ENCODE results near the gene CIZ1.
A peak's percentile ranks its signal among the peaks of the same experiment; 100 is the strongest.

CIZ1 gene

GRCh38 chr9:128125580-128126354 is 65.6 kb downstream of the CIZ1 start:
- Histone ChIP-seq H3K9ac (ENCODE audit: low read depth, low read length) (no peak overlapping the region), H3K4me1 (ENCODE audit: insufficient read depth, low read length) (peaks cover 6% of the 10 kb centered on the region)

DNA sequence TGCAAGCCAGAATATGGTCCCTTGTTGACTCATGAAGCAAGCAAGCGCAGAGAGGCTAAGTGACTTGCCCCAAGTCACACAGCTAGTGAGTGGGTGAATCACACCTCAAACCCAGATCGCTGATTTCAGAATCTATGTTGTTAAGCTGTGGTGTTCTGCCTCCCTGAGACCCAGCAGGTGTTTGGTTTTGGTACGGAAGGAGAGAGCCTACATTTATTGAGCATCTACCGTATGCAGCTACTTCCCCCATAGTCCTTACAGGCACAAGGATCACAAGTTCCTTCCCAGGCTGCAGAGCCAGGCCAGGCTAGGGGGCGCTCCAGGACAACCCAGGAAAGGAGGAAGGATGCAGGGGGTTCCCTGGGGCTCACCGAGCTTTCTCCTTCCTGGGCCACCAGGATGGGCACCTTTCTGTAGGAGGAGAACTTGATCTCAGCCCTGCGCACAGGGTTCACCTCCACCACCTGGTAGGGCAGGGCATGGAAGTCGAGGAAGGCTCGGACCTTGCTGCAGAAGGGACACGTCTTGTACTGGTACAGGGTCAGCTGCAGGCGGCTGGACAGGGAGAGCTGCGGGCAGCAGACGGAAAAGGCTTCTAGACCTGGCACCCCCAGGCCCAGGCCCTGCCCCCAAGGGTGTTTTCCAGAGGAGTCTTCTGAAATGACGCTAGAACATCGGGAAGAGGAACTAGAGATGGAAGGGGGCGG is 66.3 kb downstream of the CIZ1 start:
- H3K4me1 ChIP-seq (ENCODE audit: insufficient read depth, low read length), result peaks cover 6% of the 10 kb centered on the region
- H3K9ac ChIP-seq (ENCODE audit: low read depth, low read length), result no peak overlapping the region
- no peaks in the 10 kb centered on the region; the same call in 1 of the 2 replicates for H3K9me3 ChIP-seq (ENCODE audit: control insufficient read depth, insufficient read depth, low read length)
- H3K36me3 ChIP-seq (ENCODE audit: insufficient read depth, low read length), result peaks cover 3% of the 10 kb centered on the region; the same call in 1 of the 2 replicates

More at GRCh38 chr9:128125580-128126354, 65.6 kb downstream of the CIZ1 start:
- Histone ChIP-seq H3K9me3 (ENCODE audit: control insufficient read depth, insufficient read depth, low read length) (no peaks in the 10 kb centered on the region; the same call in 1 of the 2 replicates), H3K36me3 (ENCODE audit: insufficient read depth, low read length) (peaks cover 3% of the 10 kb centered on the region; the same call in 1 of the 2 replicates)

DNA sequence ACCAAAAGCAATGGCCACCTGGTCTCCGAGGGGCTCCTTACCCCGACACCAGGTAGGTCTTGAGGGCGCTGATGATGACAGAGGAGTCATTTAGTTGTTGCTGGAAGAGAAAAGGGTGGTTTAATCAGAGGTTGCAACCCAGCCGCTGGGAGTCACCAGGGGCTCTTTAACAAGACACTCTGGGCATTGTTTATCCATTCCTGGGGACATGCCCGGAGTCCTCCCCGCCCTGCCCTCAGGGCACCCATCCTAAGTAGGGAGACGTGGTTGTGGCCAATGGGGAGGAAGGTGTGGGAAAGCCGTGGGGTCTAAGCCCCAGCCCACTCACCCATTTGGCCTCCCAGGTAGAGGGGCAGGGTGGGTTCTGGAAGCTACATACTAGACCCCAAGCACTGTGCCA is 66.9 kb downstream of the CIZ1 start:
- peaks cover 6% of the 10 kb centered on the region for H3K4me1 ChIP-seq (ENCODE audit: insufficient read depth, low read length)
- H3K36me3 ChIP-seq (ENCODE audit: insufficient read depth, low read length), result peaks cover 3% of the 10 kb centered on the region; the same call in 1 of the 2 replicates
- no peak overlapping the region for H3K9ac ChIP-seq (ENCODE audit: low read depth, low read length)
- no peaks in the 10 kb centered on the region; the same call in 1 of the 2 replicates for H3K9me3 ChIP-seq (ENCODE audit: control insufficient read depth, insufficient read depth, low read length)

DNA sequence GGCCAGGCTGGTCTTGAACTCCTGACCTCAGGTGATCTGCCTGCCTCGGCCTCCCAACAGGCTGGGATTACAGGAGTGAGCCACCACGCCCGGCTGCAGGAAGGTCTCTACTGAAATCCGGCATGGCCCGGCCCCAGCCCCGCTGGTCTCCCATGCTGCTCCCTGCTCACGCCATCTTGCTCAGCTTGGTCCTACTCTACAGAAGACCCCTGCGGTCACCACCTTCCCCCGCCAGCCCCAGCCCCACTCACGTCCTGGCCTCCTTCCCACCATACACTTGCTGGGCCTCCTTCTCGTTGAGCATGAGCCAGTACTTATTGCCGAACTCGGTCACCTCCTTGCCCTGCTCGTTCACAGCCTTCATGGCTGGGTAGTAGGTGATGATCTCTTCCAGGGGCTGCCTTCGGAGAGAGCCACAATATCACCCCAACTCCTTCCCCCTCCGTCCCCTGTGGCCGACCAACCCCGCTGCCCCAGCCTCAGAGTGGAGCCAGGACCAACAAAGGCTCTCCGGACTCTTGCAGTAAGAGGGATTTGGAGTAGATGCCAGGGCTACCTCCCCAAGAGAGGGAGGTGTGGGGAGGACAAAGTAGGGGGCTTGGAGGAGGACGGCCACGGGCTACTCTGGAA is 67.8 kb downstream of the CIZ1 start:
- Histone ChIP-seq H3K4me1 (ENCODE audit: insufficient read depth, low read length) (peaks cover 6% of the 10 kb centered on the region), H3K9ac (ENCODE audit: low read depth, low read length) (no peak overlapping the region), H3K9me3 (ENCODE audit: control insufficient read depth, insufficient read depth, low read length) (no peaks in the 10 kb centered on the region), H3K36me3 (ENCODE audit: insufficient read depth, low read length) (peaks cover 3% of the 10 kb centered on the region; the same call in 1 of the 2 replicates)

- no peak overlapping the region for H3K9ac ChIP-seq (ENCODE audit: low read depth, low read length)
- peaks cover 11% of the 10 kb centered on the region for H3K4me1 ChIP-seq (ENCODE audit: insufficient read depth, low read length)
- H3K9me3 ChIP-seq (ENCODE audit: control insufficient read depth, insufficient read depth, low read length), result no peaks in the 10 kb centered on the region
- peaks cover 3% of the 10 kb centered on the region; the same call in 1 of the 2 replicates for H3K36me3 ChIP-seq (ENCODE audit: insufficient read depth, low read length)
Observed at GRCh38 chr9:128122809-128123175, 68.6 kb downstream of the CIZ1 start.

DNA sequence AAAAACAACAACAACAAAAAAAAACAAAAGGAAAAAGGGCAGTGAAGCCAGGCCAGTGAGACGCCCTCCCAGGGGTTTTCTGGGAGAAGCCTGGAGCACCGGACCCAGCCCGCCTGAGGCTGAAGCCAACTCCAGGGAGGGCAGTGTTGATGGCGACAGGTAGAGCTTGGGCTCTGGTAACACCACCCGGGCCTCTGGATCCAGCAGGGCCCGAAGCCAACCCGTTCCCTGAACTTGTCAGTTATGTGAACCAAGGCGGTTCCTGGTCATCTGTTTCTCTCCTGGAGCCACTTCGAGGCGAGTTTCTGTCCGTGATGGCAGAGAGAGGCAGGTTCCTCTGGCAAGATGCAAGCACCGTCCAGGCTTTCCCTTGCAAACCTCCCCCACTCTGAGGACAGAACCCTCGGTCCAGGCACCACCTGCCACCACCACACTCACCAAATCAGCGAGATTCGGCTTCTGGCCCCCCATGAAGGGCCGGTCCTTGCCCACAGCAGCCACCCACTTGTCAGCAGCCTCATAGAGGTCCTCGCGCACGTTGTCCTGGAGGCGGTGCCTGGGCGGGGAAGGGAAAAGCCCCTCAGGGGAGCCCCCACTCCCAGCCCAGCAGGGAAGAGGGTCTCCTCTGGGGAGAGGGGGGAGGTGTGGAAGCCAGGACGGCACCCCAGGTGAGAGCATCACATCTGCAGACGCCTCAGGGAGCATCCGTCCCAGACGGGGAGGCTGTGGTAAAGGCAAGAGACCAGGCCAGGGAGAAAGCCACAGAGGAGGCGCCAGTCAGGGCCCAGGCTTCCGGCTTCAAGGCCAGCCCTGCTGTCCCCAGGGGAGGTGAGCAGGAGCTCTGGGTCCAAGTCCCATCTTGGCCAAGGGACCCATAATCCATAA is 69.2 kb downstream of the CIZ1 start:
- Histone ChIP-seq H3K9ac (ENCODE audit: low read depth, low read length) (no peak overlapping the region), H3K9me3 (ENCODE audit: control insufficient read depth, insufficient read depth, low read length) (no peaks in the 10 kb centered on the region), H3K36me3 (ENCODE audit: insufficient read depth, low read length) (peaks cover 3% of the 10 kb centered on the region; the same call in 1 of the 2 replicates), H3K4me1 (ENCODE audit: insufficient read depth, low read length) (peaks cover 11% of the 10 kb centered on the region)

DNA sequence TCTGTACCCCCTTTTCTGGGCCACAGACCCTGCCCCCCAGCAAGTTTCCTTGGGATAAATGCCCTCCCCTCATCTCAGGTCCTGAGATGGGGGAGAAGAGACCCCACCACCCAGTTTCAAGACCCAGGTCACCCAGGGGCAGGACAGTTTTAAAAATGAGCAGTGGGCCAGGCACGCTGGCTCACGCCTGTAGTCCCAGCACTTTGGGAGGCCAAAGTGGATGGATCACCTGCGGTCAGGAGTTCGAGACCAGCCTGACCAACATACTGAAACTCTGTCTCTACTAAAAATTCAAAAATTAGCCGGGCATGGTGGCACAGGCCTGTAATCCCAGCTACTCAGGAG is 69.9 kb downstream of the CIZ1 start:
- Histone ChIP-seq H3K9ac (ENCODE audit: low read depth, low read length) (no peak overlapping the region), H3K4me1 (ENCODE audit: insufficient read depth, low read length) (peaks cover 11% of the 10 kb centered on the region), H3K9me3 (ENCODE audit: control insufficient read depth, insufficient read depth, low read length) (no peaks in the 10 kb centered on the region), H3K36me3 (ENCODE audit: insufficient read depth, low read length) (peaks cover 3% of the 10 kb centered on the region; the same call in 1 of the 2 replicates)

DNA sequence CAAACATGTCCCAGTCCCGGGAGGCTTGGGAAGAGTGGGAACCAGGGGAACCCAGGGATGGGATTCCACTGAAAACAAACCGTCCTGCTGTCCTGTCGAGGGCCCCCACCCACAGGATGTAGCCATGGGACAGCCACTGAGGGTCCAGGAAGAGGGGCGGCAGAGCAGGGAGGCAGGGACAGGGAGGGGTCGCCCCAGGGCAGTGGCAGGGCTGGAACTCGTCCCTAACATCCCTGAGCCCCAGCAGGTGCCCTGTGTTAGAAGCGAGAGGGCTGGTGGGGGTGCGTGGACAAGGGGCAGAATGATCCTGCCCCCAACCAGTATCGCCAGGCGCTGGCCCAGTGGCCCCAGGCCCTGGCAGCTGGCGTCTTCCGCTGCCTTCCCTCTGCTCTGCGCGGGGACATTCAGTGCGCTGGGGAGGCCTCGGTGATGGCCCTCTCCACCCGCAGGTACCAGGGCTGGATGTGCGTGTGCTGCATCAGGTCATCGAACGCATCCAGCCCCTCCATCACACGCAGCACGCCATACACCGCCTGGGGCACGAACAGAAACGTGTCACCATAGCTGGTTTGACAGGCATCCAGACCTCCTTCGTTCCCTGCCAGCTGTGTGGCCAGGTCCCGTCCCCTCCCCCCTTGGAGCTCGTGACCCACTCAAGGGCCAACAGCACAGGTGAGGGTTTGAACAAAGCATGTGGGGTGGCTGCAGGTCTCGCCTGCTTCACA is 70.5 kb downstream of the CIZ1 start:
- H3K36me3 ChIP-seq (ENCODE audit: insufficient read depth, low read length), result peaks cover 3% of the 10 kb centered on the region; the same call in 1 of the 2 replicates
- peaks cover 7% of the 10 kb centered on the region for H3K4me1 ChIP-seq (ENCODE audit: insufficient read depth, low read length)
- no peak overlapping the region for H3K9ac ChIP-seq (ENCODE audit: low read depth, low read length)
- no peaks in the 10 kb centered on the region for H3K9me3 ChIP-seq (ENCODE audit: control insufficient read depth, insufficient read depth, low read length)

GRCh38 chr9:128120061-128120740 is 71.2 kb downstream of the CIZ1 start:
- no peak overlapping the region for H3K9ac ChIP-seq (ENCODE audit: low read depth, low read length)
- H3K9me3 ChIP-seq (ENCODE audit: control insufficient read depth, insufficient read depth, low read length), result no peaks in the 10 kb centered on the region
- peaks cover 6% of the 10 kb centered on the region; the same call in 1 of the 2 replicates for H3K4me1 ChIP-seq (ENCODE audit: insufficient read depth, low read length)
- H3K36me3 ChIP-seq (ENCODE audit: insufficient read depth, low read length), result peaks cover 3% of the 10 kb centered on the region; the same call in 1 of the 2 replicates

GRCh38 chr9:128118971-128119665 is 72.3 kb downstream of the CIZ1 start:
- no peaks in the 10 kb centered on the region for H3K36me3 ChIP-seq (ENCODE audit: insufficient read depth, low read length)
- no peak overlapping the region for H3K9ac ChIP-seq (ENCODE audit: low read depth, low read length)
- H3K4me1 ChIP-seq (ENCODE audit: insufficient read depth, low read length), result peaks cover 6% of the 10 kb centered on the region; the same call in 1 of the 2 replicates
- no peaks in the 10 kb centered on the region for H3K9me3 ChIP-seq (ENCODE audit: control insufficient read depth, insufficient read depth, low read length)

- 0 out of 2 replicates have a peak overlapping the region, but pooled peaks have one; percentile 14 for H3K9ac ChIP-seq (ENCODE audit: low read depth, low read length)
- H3K9me3 ChIP-seq (ENCODE audit: control insufficient read depth, insufficient read depth, low read length), result no peaks in the 10 kb centered on the region
- H3K4me1 ChIP-seq (ENCODE audit: insufficient read depth, low read length), result peaks cover 6% of the 10 kb centered on the region; the same call in 1 of the 2 replicates
- H3K36me3 ChIP-seq (ENCODE audit: insufficient read depth, low read length), result no peaks in the 10 kb centered on the region
Observed at GRCh38 chr9:128118472-128118857, 72.9 kb downstream of the CIZ1 start.

- H3K9me3 ChIP-seq (ENCODE audit: control insufficient read depth, insufficient read depth, low read length), result no peaks in the 10 kb centered on the region
- H3K36me3 ChIP-seq (ENCODE audit: insufficient read depth, low read length), result no peaks in the 10 kb centered on the region
- H3K9ac ChIP-seq (ENCODE audit: low read depth, low read length), result peak overlapping the region; percentile 14; the same call in 1 of the 2 replicates
- H3K4me1 ChIP-seq (ENCODE audit: insufficient read depth, low read length), result peaks cover 6% of the 10 kb centered on the region; the same call in 1 of the 2 replicates
Observed at GRCh38 chr9:128117613-128118471, 73.5 kb downstream of the CIZ1 start.
